MCF 10A (cell line): Measurements from ENCODE around the gene TMEM54. TPM values are rescaled to one million over a fixed set of nuclear protein-coding genes. Genes with fewer than 3 reads are reported as not detected.

Source experiments
- BruUV-seq: library from RNA; stranded (reverse); fragments of 400-500 nt; replicated peaks from 2 replicates; lab custom pipeline; 2021; lab: Mats Ljungman, UMichigan
- CTCF ChIA-PET: fragments of 300-600 bp; sonication (Branson Sonifier 250); formaldehyde crosslinking; extraction: SDS; loops from one replicate; lab custom pipeline; 2021; ENCODE audit warnings: antibody characterized with exemption, inconsistent platforms; lab: Yijun Ruan, JAX
- POLR2A ChIA-PET: fragments of 300-600, 350-650 bp; sonication (Branson Sonifier 250); formaldehyde crosslinking; extraction: SDS; loops from one replicate; lab custom pipeline; 2020; ENCODE audit warnings: antibody characterized with exemption, inconsistent platforms; lab: Yijun Ruan, JAX
- DNase-seq: peaks from one replicate; pipeline ENCODE4 v3.0.0-alpha.2; 2018; ENCODE audit not compliant: unreplicated experiment
- H3K27ac Mint-ChIP-seq: one replicate; pipeline ENCODE4 v1.8.0; 2022; ENCODE audit warnings: mild to moderate bottlenecking, low read depth, mixed read lengths; ENCODE audit not compliant: unreplicated experiment
- H3K27me3 Mint-ChIP-seq: one replicate; pipeline ENCODE4 v1.8.0; 2022; ENCODE audit warnings: mixed read lengths; ENCODE audit not compliant: insufficient read depth, unreplicated experiment
- H3K36me3 Mint-ChIP-seq: one replicate; pipeline ENCODE4 v1.8.0; 2022; ENCODE audit warnings: mild to moderate bottlenecking, moderate library complexity, mixed read lengths; ENCODE audit not compliant: insufficient read depth, unreplicated experiment
- H3K4me1 Mint-ChIP-seq: one replicate; pipeline ENCODE4 v1.8.0; 2022; ENCODE audit warnings: mixed read lengths; ENCODE audit not compliant: insufficient read depth, unreplicated experiment
- H3K4me3 Mint-ChIP-seq: one replicate; pipeline ENCODE4 v1.8.0; 2022; ENCODE audit warnings: mild to moderate bottlenecking, moderate library complexity, mixed read lengths; ENCODE audit not compliant: unreplicated experiment
- H3K9me3 Mint-ChIP-seq: one replicate; pipeline ENCODE4 v1.8.0; 2022; ENCODE audit warnings: mixed read lengths; ENCODE audit not compliant: unreplicated experiment
- CTCF ChIP-seq: fragments of 200-600 bp; IDR thresholded peaks from one replicate; pipeline ENCODE4 v1.8.0; 2022; ENCODE audit warnings: antibody characterized with exemption, mild to moderate bottlenecking; ENCODE audit not compliant: unreplicated experiment
- intact Hi-C: fragments of 100-400 bp; cut with micrococcal nuclease; formaldehyde crosslinking; loops from 2 replicates; pipeline ENCODE4 v1.14.1; 2022
- total RNA-seq: library from RNA; stranded (reverse); gene quantifications from 2 replicates; pipeline ENCODE4 v1.2.3, GENCODE V29; 2022

The TMEM54 gene
- total RNA-seq, 1 experiment from 2014 or later: 6.2 TPM

DNA sequence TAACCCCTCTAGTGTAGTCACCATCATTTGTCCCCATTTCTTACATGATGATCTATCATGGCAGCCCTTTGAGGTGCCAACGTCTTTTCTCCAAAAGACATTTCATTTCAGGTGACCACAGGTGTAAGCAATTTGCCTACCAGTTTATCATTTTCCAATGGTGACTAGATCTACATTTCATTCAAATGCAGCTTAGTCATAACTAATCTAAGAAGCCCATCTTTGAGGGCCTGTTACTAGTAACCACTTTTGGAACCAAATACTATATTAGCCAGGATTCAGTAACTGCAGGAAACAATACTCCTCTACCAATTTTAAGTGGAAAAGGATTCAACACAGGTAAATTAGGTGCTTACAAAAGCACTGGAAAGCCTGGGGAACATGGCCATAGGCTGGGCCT is 30.6 kb upstream of the TMEM54 start:
- ChIA-PET CTCF (interaction anchor here (0.5 to 11.2 kb wide), 20 partner anchors 9 to 195 kb away, joined by 3 to 140 read pairs (median 4); partner anchors contain the start of gene AZIN2), POLR2A (interaction anchor here (0.9 to 5.9 kb wide), 4 partner anchors 17 to 155 kb away, joined by 3 to 63 read pairs (median 4); partner anchors contain the start of gene RNF19B)
- H3K9me3 Mint-ChIP-seq: no peaks in the 10 kb centered on the region
- no peak for TF ChIP-seq CTCF
- DNase-seq: no peak
- H3K27me3 Mint-ChIP-seq: no peaks in the 10 kb centered on the region
- no peak overlapping the region for H3K4me3 Mint-ChIP-seq
- H3K4me1 Mint-ChIP-seq: peaks cover 10% of the 10 kb centered on the region
- H3K27ac Mint-ChIP-seq: no peak overlapping the region
- intact Hi-C loops: loop anchor here (2.0 kb wide), 1 partner anchor 123 kb away; no protein-coding TSS in a partner anchor
- no TSS peak for BruUV-seq
- peaks cover 16% of the 10 kb centered on the region for H3K36me3 Mint-ChIP-seq

GRCh38 chr1:32929366-32929765 is 28.2 kb upstream of the TMEM54 start:
- CTCF ChIA-PET: interaction anchor here (0.6 to 1.5 kb wide), 4 partner anchors 24 to 163 kb away, joined by 3 to 6 read pairs (median 4); no protein-coding TSS in a partner anchor
- Mint-ChIP-seq H3K27ac (no peak overlapping the region), H3K9me3 (no peaks in the 10 kb centered on the region), H3K36me3 (peaks cover under 1% of the 10 kb centered on the region), H3K27me3 (no peaks in the 10 kb centered on the region), H3K4me3 (no peak overlapping the region), H3K4me1 (peaks cover 10% of the 10 kb centered on the region)
- intact Hi-C loops: no loop called here
- no peak for TF ChIP-seq CTCF
- DNase-seq: no peak
- BruUV-seq: no TSS peak
- POLR2A ChIA-PET: interaction anchor here (0.9 to 1.5 kb wide), 2 partner anchors 60 to 78 kb away, joined by 3 to 5 read pairs; no protein-coding TSS in a partner anchor

GRCh38 chr1:32928715-32929114 is 27.5 kb upstream of the TMEM54 start:
- H3K36me3 Mint-ChIP-seq: peaks cover 4% of the 10 kb centered on the region
- no peak overlapping the region for H3K27ac Mint-ChIP-seq
- H3K4me3 Mint-ChIP-seq: no peak overlapping the region
- CTCF ChIA-PET: interaction anchor here (0.6 to 1.7 kb wide), 8 partner anchors 14 to 409 kb away, joined by 3 to 7 read pairs (median 3); no protein-coding TSS in a partner anchor
- POLR2A ChIA-PET: interaction anchor here (0.6 to 1.5 kb wide), 2 partner anchors 79 to 92 kb away, joined by 3 to 5 read pairs; no protein-coding TSS in a partner anchor
- no peaks in the 10 kb centered on the region for H3K9me3 Mint-ChIP-seq
- H3K4me1 Mint-ChIP-seq: peaks cover 4% of the 10 kb centered on the region
- H3K27me3 Mint-ChIP-seq: no peaks in the 10 kb centered on the region
- BruUV-seq: no TSS peak
- intact Hi-C loops: no loop called here
- DNase-seq: no peak
- TF ChIP-seq CTCF: no peak

DNA sequence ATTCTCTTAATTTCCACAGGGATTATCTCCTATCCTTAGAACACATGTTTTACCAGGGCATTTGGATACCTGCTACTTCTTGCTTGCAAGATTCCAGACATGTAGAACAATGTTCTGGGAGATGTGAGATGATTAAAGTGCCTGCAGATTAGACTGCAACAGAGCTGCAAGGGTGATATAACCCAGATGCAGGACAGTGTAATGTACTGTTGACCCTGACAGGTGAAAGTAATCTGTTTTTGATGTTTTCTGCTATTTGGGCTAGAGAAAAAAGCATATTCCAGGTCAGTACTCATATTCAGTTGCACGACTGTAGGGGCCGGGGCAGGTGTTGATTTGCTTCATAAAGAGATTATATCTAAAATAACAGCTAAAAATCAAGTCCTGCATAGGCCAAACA is 27.1 kb upstream of the TMEM54 start:
- Mint-ChIP-seq H3K27me3 (no peaks in the 10 kb centered on the region), H3K36me3 (peaks cover 4% of the 10 kb centered on the region), H3K4me1 (no peaks in the 10 kb centered on the region), H3K9me3 (no peaks in the 10 kb centered on the region), H3K27ac (no peak overlapping the region), H3K4me3 (no peak overlapping the region)
- no TSS peak for BruUV-seq
- no peak for TF ChIP-seq CTCF
- no peak for DNase-seq
- ChIA-PET CTCF (interaction anchor here (0.6 to 1.7 kb wide), 7 partner anchors 13 to 408 kb away, joined by 3 to 7 read pairs (median 3); no protein-coding TSS in a partner anchor), POLR2A (interaction anchor here (0.6 kb wide), 1 partner anchor 92 kb away, joined by 3 read pairs; no protein-coding TSS in a partner anchor)
- intact Hi-C loops: no loop called here
